GM18517 (cell line): ENCODE results near the gene AKR7A3.
"Not testable (repeated sequence)": the region's sequence is repeated elsewhere in the genome, so short reads cannot be mapped to it uniquely, and the experiment has no call there.

Source experiments
- ATAC-seq: cut with Tn5 transposase; IDR thresholded peaks from one replicate; pipeline ENCODE4 v1.9.1; 2021; ENCODE audit warnings: mild to moderate bottlenecking, moderate library complexity; ENCODE audit not compliant: unreplicated experiment

AKR7A3 gene

DNA sequence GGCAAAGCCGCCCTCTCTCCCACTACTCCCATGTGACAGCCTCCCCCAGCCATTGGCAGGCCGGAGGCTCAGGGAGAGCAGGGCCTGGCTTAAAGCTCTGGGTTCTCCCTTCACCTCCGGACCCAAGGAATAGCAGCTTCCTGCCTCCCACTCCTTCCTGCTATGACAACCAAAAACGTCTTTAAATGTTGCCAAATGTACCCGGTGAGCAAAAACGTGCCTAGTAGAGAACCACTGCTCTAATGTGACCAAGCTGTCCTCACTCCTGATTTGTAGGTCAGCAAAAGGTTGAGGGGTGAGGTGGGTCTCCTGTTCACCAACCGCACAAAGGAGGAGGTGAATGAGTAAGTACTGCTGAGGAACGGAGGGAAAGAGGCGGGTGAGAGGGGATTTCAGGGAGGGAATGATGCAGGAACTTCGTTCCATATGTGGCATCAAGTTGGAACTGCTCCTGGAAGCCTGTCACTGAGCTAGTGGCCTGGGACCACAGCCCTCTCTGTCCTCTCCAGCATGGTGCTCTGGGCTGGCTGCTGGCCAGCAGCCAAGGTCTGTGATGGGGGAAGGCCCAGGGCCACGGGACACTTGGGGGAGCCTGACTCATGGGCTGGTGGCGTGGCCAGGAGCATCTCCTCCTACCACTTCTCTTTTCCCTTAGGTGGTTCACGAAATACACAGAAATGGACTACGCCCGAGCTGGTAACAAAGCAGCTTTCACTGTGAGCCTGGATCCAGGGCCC lies 31.2 kb downstream of the AKR7A3 start:
- no peak for ATAC-seq

DNA sequence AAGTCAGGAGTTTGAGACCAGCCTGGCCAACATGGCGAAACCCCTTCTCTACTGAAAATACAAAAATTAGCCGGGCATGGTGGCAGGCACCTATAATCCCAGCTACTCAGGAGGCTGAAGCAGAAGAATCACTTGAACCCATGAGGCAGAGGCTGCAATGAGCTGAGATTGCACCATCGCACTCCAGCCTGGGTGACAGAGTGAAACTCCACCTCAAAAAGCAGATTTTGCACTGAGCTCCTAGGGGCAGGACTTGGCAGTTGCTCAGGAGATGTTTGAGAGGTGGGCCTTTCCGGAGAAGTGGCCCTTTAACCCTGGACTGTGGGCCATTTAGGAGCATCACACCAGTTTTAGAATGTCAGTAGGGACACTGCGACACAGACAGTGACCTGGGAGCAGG lies 32.3 kb downstream of the AKR7A3 start:
- not testable (repeated sequence) for ATAC-seq

DNA sequence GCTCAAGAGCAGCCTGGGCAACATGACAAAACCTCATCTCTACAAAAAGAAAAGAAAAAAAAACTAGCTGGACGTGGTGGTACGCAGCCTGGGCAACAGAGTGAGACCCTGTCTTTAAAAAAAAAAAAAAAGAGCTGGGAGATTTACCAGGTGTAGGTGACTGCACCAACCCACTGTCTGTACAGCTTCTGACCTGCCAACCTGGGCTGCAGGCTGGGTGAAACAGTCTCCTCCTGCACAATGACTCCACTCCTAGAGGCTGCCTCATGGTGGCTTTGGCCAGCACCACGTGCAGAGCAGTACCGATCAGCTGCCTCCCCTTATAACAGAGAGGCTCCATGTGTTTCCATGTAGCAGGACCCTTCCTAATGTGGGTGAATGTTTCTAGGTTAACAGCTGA lies 33.3 kb downstream of the AKR7A3 start:
- no peak for ATAC-seq

DNA sequence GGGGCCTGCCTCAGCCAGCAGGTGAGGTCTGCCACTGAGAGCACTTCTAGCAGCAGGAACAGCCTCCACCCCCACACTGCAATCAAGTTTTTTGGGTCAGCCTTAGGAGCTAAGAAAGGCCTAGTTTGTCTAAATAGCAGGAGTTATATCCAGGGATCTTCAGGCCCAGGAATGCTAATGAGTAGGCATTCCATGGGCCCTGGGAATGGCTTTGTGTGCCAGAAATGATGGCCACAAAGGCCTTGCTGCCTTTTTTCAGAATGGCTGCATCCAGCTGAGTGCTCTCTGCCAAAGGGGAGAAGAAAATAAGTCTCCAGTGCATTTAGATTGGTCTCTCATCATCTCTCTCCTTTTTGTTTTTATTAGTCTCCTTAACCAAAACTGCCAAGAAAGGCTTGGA lies 34.2 kb downstream of the AKR7A3 start:
- ATAC-seq = no peak

DNA sequence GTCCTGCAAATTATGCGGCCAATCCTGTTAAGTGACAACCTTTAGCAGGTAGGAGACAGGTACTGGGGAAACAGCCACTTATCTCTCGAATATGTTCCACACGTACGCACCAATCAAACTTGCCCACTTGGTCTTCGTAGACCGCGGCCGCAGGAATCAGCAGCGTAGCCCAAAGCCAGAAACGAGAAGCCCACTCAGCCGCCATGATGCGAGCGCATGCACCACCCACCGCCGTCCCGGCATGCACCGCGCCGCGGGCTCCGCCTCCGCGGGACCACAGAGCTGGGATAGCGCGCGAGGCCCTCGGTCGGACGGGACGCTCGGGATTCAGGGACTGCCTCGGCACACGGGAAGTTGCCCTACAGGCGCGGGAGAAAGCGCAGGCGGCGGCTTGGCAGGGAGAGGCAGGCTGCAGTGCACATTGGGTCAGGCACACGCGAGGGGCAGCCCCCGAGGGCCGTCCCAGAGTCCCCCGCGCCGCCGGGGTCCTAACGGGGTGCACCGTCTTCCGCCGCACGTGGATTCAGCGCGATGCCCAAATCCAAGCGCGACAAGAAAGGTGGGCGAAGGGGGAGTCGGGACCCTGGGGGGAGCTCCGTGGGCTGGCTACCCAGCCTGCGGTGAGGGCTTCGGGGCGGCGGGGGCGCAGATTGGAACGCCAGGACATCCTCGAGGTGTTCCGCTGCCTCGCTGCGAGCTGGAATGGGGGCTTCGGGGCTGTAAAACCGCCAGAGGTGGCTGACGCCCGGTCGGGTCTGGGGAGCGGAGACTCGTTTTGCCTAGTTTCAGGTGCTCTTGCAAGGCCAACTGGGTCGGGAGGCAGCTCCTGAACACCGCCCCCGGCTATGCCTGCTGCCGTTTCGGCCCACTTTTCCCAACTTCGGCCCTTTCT lies 37.0 kb downstream of the AKR7A3 start, which contains the start of the genes EMC1 and MRTO4:
Gene EMC1 (minus strand): TSS at position 220 of the 892 bp plus-strand sequence. CDS start 15 bp downstream, at position 205.
Gene MRTO4 (plus strand): TSS at position 501 of the 892 bp plus-strand sequence. CDS start 31 bp downstream, at position 532.
- ATAC-seq = peak; percentile 84

DNA sequence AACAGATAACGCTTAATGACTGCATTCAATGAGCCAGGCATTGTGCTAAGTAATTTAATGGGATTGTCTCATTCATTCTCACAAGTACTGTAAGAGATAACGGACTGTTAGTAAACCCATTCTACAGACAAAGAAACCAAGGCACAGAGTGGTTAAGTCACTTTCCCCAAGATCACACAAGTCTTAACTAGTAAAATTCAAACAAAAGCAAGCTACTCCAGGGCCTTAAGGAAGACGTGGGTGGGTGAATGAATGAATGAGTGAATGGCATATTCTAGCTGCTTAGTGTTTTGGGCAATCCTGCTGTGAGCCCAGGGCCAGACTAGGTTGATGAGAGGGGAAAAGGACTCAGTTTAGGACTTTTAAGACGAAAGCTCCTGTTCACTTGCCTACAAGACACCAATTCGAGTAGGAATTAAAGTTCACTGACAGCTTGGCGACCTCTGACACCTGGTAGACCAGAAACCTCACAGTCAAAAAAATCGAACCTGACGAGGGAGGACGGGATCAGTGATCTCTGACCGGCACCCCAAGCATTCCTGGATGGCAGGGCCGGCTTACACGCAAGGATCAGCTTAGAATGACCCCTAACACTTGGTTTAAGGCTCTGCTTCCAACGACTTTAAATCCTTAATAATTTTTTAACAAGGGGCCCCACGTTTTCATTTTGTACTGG lies 37.8 kb downstream of the AKR7A3 start:
- ATAC-seq = peak; percentile 19

DNA sequence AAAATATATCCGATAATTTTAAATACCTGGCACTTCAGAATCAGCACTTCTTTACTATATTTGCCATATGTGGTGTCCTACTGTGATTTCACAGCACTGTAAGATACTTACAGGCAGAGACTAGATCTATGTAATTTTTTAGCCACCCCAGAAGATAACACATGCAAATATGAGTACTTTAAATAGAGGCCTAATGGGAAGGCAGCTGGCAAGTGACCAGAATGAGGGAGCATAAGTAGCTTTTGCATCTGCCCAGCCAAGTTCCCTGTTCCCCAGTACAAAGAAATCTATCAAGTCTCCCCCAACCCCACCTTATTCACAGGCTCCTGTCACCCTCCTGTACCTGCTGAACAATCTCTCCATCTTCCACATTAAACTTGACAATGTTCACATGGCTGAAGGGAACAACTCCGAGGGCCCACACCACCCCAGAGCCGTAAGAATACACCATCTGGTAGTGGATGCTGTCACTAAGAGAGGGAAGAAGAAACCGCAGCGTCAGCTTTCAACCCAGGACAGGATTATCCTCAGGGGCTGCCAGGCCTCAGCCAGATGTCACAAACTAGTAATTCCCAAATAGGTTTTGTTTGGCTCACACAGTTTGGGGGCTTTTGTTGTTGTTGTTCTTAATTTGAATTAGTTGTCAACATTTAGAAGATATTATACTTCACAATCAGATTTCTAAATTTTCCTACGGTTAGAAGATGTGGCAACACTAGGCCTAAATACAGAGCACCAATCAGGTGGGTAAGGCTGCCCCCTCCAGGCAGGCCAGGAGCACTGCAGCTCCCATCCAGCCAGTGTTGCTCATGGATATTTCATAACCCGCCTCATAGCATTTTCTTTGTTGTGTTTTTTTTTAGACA lies 47.7 kb downstream of the AKR7A3 start:
- ATAC-seq = no peak

DNA sequence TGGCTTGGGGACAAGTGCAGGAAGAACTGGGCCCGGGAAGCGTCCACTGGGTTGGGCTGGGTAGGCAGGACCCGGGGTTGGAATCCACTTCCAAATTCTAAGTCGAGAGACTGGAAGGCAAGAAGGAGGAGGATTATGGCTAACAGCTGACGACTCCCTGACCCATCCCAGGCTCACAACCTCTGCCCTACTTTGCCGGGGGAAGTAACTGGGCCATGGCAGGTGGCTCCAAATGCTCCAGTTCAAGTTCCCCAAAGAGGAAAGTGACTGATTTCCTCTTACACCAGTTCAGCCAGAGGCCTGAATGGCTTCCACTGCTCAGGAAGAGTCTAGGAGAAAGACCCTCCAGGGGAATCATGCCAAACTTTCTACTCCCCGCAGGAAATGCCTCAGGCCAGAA lies 48.7 kb downstream of the AKR7A3 start:
- no peak for ATAC-seq

DNA sequence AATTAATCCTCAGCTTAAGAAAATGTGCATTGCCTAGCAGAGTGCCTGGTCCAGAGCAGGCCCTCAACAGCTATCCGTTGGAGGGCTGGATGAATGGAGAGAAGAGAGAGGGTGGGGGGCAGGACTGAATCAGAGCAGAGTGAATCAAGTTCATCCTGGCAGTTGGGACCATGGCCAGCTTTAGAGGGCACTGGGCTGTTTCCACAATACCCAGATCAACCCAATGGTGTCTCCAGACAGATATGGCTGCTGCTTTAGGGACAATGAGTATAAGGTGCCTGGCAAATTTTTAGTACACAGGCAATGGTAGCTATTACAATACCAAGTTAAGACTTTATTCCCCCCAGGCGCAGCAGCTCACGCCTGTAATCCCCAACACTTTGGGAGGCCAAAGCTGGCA lies 54.3 kb downstream of the AKR7A3 start:
- ATAC-seq = no peak
